HCT116 (cell line): ENCODE results near the gene DNPEP. TPM values are rescaled to one million over a fixed set of nuclear protein-coding genes. Genes with fewer than 3 reads are reported as not detected.
A peak's percentile ranks its signal among the peaks of the same experiment; 100 is the strongest.

Experiments used
- ATAC-seq: fragments of 200-7000 bp; cut with Tn5 transposase; 2 replicates; pipeline ENCODE4 v1.9.1; 2020; ENCODE audit warnings: mild to moderate bottlenecking, moderate library complexity
- BruUV-seq: library from RNA; stranded (reverse); fragments of 400-500 nt; replicated peaks from 2 replicates; lab custom pipeline; 2021; lab: Mats Ljungman, UMichigan
- CTCF ChIA-PET: fragments of 300-600 bp; sonication (Branson Sonifier 250); formaldehyde crosslinking; loops from one replicate; lab custom pipeline; 2021; ENCODE audit warnings: antibody characterized with exemption; lab: Charles Lee
- POLR2A ChIA-PET: fragments of 300-600, 350-600 bp; sonication (Branson Sonifier 250); formaldehyde crosslinking; loops from one replicate; lab custom pipeline; 2021; ENCODE audit warnings: antibody characterized with exemption; lab: Charles Lee
- RAD21 ChIA-PET, 2 experiments: fragments of 300-600 bp; sonication (Branson Sonifier 250); formaldehyde crosslinking; loops; one replicate each; lab custom pipeline; 2023; ENCODE audit warnings: low total read pairs in 2 of 2; ENCODE audit not compliant: uncharacterized antibody in 2 of 2, unreplicated experiment in 2 of 2, low non-redundant PET in 1 of 2; lab: Charles Lee
- DNase-seq: peaks from one replicate; pipeline ENCODE4 v3.0.0-alpha.2; 2010; ENCODE audit warnings: low read depth, low spot score
- H2AFZ ChIP-seq: fragments of 200-600 bp; shearing (Covaris generic), sonication (generic); 2 replicates; pipeline ENCODE4 v1.6.1; 2017; ENCODE audit warnings: low read depth, mixed run types, mixed read lengths, antibody characterized with exemption, low read length; ENCODE audit not compliant: poor library complexity, severe bottlenecking
- H3K27ac ChIP-seq: 2 replicates; pipeline ENCODE4 v1.5.1; 2012; ENCODE audit warnings: low read depth, low read length
- H3K27me3 ChIP-seq: fragments of 200-600 bp; sonication (generic); 2 replicates; pipeline ENCODE4 v1.6.1; 2016; ENCODE audit warnings: mixed run types, low read length, mixed read lengths; ENCODE audit not compliant: insufficient read depth
- H3K36me3 ChIP-seq, 2 experiments: fragments of 200-500 bp in 1 of 2; fragments of 200-600 bp in 1 of 2; sonication (Bioruptor generic) in 1 of 2; sonication (generic) in 1 of 2; 2 replicates each; pipeline versions ENCODE4 v1.5.1 to v1.6.1; 2014 to 2016; ENCODE audit warnings: low read length in 2 of 2, inconsistent platforms in 1 of 2, mixed read lengths in 1 of 2, mixed run types in 1 of 2; ENCODE audit not compliant: insufficient read depth in 2 of 2, control insufficient read depth in 1 of 2
- H3K4me1 ChIP-seq, 2 experiments: fragments of 200-600 bp in 1 of 2; sonication (generic) in 1 of 2; 2 replicates each; pipeline versions ENCODE4 v1.5.1 to v1.6.1; 2012 to 2017; ENCODE audit warnings: low read length in 2 of 2, inconsistent platforms in 1 of 2, mild to moderate bottlenecking in 1 of 2, mixed read lengths in 1 of 2, mixed run types in 1 of 2, moderate library complexity in 1 of 2; ENCODE audit not compliant: insufficient read depth in 2 of 2, control insufficient read depth in 1 of 2
- H3K4me2 ChIP-seq: fragments of 200-600 bp; sonication (generic); 2 replicates; pipeline ENCODE4 v1.6.1; 2017; ENCODE audit warnings: mixed run types, low read length, mixed read lengths
- H3K4me3 ChIP-seq, 2 experiments: fragments of 200-600 bp in 1 of 2; sonication (generic) in 1 of 2; replicated peaks in 1 of 2; 2 replicates each; pipeline ENCODE4 v1.5.1; 2011 to 2016; ENCODE audit warnings: low read length in 2 of 2, control low read depth in 1 of 2, low read depth in 1 of 2, mild to moderate bottlenecking in 1 of 2, mixed read lengths in 1 of 2, mixed run types in 1 of 2
- H3K79me2 ChIP-seq: fragments of 200-600 bp; sonication (generic); 2 replicates; pipeline ENCODE4 v1.6.1; 2017; ENCODE audit warnings: mild to moderate bottlenecking, mixed run types, low read length, moderate library complexity, mixed read lengths; ENCODE audit not compliant: insufficient read depth
- H3K9ac ChIP-seq: fragments of 200-600 bp; sonication (generic); 2 replicates; pipeline ENCODE4 v1.6.1; 2016; ENCODE audit warnings: low read length, mixed read lengths
- H3K9me2 ChIP-seq: fragments of 200-600 bp; sonication (generic), shearing (Covaris generic); 2 replicates; pipeline ENCODE4 v1.6.1; 2017; ENCODE audit warnings: mixed run types, mild to moderate bottlenecking, moderate library complexity; ENCODE audit not compliant: insufficient read depth
- H3K9me3 ChIP-seq, 2 experiments: fragments of 200-500 bp in 1 of 2; fragments of 200-600 bp in 1 of 2; sonication (Bioruptor generic) in 1 of 2; sonication (generic) in 1 of 2; 2 replicates each; pipeline ENCODE4 v1.6.1; 2014 to 2017; ENCODE audit warnings: low read length in 2 of 2, mixed read lengths in 2 of 2, inconsistent platforms in 1 of 2, low read depth in 1 of 2, mild to moderate bottlenecking in 1 of 2, mixed run types in 1 of 2, moderate library complexity in 1 of 2; ENCODE audit not compliant: control insufficient read depth in 1 of 2, insufficient read depth in 1 of 2
- H4K20me1 ChIP-seq: fragments of 200-600 bp; sonication (generic), shearing (Covaris generic); 2 replicates; pipeline ENCODE4 v1.6.1; 2017; ENCODE audit warnings: mixed run types, mild to moderate bottlenecking, moderate library complexity; ENCODE audit not compliant: insufficient read depth
- CEBPB ChIP-seq: IDR thresholded peaks from 2 replicates; pipeline ENCODE4 v1.6.1; 2012; ENCODE audit warnings: low read depth
- EGR1 ChIP-seq: IDR thresholded peaks from 2 replicates; pipeline ENCODE4 v1.6.1; 2012; ENCODE audit warnings: low read depth
- JUND ChIP-seq: IDR thresholded peaks from 2 replicates; pipeline ENCODE4 v1.6.1; 2012
- SIN3A ChIP-seq: IDR thresholded peaks from 2 replicates; pipeline ENCODE4 v1.6.1; 2012; ENCODE audit warnings: low read depth
- SP1 ChIP-seq: IDR thresholded peaks from 2 replicates; pipeline ENCODE4 v1.6.1; 2012; ENCODE audit warnings: low read depth
- SRF ChIP-seq: IDR thresholded peaks from 2 replicates; pipeline ENCODE4 v1.6.1; 2012; ENCODE audit warnings: low read depth
- ZNF274 ChIP-seq: fragments of 200-500 bp; sonication (Bioruptor generic); IDR thresholded peaks from 2 replicates; pipeline ENCODE4 v1.6.1; 2014; ENCODE audit warnings: mild to moderate bottlenecking, low read depth, low read length, inconsistent platforms
- intact Hi-C: fragments of 100-400 bp; cut with micrococcal nuclease; formaldehyde crosslinking; loops from 2 replicates; pipeline ENCODE4 v1.10.0; 2022
- total RNA-seq: library from RNA; stranded (reverse); gene quantifications from one replicate; pipeline ENCODE4 v1.2.1, GENCODE V29; 2021; ENCODE audit not compliant: unreplicated experiment
- TF ChIP-seq, protein P1 (sequence below): IDR thresholded peaks from 2 replicates; pipeline ENCODE4 v1.6.1; 2011; ENCODE audit warnings: mild to moderate bottlenecking, low read length, moderate library complexity; ENCODE audit not compliant: insufficient replicate concordance; ENCODE audit errors: extremely low read depth
- TF ChIP-seq, protein P2 (sequence below): IDR thresholded peaks from 2 replicates; pipeline ENCODE4 v1.6.1; 2012; ENCODE audit warnings: low read depth

DNPEP gene
- total RNA-seq, 1 experiment from 2014 or later = 80.1 TPM

DNA sequence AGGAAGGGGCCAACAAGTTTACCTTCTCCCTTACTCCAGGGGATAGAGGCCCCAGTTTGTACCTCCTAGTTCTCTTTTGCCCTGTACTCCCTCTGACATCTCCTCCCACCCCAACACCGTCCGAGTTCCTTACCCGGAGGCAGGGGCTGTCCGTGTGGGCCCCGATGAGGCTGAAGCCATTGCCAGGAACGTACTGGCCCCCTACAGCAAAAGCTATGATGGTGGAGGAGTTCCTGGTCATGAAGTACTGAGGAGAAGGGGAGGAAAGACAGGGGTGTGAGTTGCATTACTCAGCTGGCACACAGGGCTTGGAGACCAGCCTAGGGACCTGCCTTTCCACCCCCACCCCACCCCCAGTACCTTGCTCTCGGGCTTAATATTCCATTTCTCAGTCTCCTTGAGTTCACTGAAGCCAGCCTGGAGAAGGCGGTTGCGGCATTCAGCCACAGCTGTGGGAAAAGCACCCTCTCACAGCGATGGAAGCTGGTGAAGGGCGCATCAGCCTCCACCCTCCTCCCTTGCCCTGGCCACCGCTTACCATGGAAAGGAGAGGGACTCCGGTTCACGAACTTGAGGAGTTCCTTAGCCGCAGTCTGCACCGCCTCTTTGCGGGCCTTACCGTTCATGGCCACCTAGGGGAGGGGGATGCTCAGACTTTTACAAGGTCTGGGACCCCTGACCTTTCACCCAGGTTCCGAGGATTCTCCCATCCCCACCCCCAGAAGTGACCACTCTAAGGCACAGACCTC is 1.0 kb downstream of the DNPEP start:
- Histone ChIP-seq H3K9ac (peak overlapping the region; percentile 98), H3K36me3 (peaks cover 8 to 24% of the 10 kb centered on the region in 2 experiments; a peak in 3 of 4 replicates), H3K4me2 (peak overlapping the region; percentile 78), H3K9me3 (no peaks in the 10 kb centered on the region), H3K9me2 (no peaks in the 10 kb centered on the region), H3K4me3 (peak overlapping the region; percentile 88 to 91), H3K4me1 (peaks cover 9 to 18% of the 10 kb centered on the region in 2 experiments; a peak in 3 of 4 replicates), H3K27me3 (no peaks in the 10 kb centered on the region), H2AFZ (no peak overlapping the region), H3K79me2 (peaks cover 12% of the 10 kb centered on the region; the same call in 1 of the 2 replicates), H3K27ac (peak overlapping the region; percentile 93), H4K20me1 (no peaks in the 10 kb centered on the region)
- ChIA-PET CTCF (interaction anchor here (1.3 to 2.9 kb wide), 3 partner anchors 8 to 142 kb away, joined by 3 to 32 read pairs (median 5); no protein-coding TSS in a partner anchor), RAD21 (no interaction called here), POLR2A (interaction anchor here (1.1 to 1.3 kb wide), 2 partner anchors 8 to 112 kb away, joined by 4 to 9 read pairs; partner anchors contain the start of gene GMPPA)
- TSS peak; percentile 30 for BruUV-seq
- TF ChIP-seq JUND = no peak
- TF ChIP-seq ZNF274 = no peak
- no peak for TF ChIP-seq EGR1
- TF ChIP-seq, protein P1, sequence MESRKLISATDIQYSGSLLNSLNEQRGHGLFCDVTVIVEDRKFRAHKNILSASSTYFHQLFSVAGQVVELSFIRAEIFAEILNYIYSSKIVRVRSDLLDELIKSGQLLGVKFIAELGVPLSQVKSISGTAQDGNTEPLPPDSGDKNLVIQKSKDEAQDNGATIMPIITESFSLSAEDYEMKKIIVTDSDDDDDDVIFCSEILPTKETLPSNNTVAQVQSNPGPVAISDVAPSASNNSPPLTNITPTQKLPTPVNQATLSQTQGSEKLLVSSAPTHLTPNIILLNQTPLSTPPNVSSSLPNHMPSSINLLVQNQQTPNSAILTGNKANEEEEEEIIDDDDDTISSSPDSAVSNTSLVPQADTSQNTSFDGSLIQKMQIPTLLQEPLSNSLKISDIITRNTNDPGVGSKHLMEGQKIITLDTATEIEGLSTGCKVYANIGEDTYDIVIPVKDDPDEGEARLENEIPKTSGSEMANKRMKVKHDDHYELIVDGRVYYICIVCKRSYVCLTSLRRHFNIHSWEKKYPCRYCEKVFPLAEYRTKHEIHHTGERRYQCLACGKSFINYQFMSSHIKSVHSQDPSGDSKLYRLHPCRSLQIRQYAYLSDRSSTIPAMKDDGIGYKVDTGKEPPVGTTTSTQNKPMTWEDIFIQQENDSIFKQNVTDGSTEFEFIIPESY = no peak
- TF ChIP-seq, protein P2, sequence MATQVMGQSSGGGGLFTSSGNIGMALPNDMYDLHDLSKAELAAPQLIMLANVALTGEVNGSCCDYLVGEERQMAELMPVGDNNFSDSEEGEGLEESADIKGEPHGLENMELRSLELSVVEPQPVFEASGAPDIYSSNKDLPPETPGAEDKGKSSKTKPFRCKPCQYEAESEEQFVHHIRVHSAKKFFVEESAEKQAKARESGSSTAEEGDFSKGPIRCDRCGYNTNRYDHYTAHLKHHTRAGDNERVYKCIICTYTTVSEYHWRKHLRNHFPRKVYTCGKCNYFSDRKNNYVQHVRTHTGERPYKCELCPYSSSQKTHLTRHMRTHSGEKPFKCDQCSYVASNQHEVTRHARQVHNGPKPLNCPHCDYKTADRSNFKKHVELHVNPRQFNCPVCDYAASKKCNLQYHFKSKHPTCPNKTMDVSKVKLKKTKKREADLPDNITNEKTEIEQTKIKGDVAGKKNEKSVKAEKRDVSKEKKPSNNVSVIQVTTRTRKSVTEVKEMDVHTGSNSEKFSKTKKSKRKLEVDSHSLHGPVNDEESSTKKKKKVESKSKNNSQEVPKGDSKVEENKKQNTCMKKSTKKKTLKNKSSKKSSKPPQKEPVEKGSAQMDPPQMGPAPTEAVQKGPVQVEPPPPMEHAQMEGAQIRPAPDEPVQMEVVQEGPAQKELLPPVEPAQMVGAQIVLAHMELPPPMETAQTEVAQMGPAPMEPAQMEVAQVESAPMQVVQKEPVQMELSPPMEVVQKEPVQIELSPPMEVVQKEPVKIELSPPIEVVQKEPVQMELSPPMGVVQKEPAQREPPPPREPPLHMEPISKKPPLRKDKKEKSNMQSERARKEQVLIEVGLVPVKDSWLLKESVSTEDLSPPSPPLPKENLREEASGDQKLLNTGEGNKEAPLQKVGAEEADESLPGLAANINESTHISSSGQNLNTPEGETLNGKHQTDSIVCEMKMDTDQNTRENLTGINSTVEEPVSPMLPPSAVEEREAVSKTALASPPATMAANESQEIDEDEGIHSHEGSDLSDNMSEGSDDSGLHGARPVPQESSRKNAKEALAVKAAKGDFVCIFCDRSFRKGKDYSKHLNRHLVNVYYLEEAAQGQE = no peak
- TF ChIP-seq CEBPB = no peak
- TF ChIP-seq SP1 = no peak
- TF ChIP-seq SIN3A = no peak
- TF ChIP-seq SRF = no peak
- DNase-seq (no peak), ATAC-seq (no peak)
- intact Hi-C loops = loop anchor here (5.0 kb wide), 2 partner anchors 209 to 301 kb away; partner anchors contain the start of genes CNPPD1 and RETREG2
